ENCODE measurements around the gene SH3RF3. TPM values are rescaled to one million over a fixed set of nuclear protein-coding genes. Genes with fewer than 3 reads are reported as not detected.

SH3RF3 gene
- total RNA-seq, 1 donor from 2014 or later: 10.8 TPM

- TF ChIP-seq POLR2AphosphoS5 (IDR thresholded peaks at IDR 0.05; ENCODE audit: insufficient read depth in 1 of 2, low read depth in 1 of 2): no peak
- no peak for TF ChIP-seq CTCF (IDR thresholded peaks at IDR 0.05)
- no peak for TF ChIP-seq POLR2A (IDR thresholded peaks at IDR 0.05)
- no peaks in the 10 kb centered on the region for H3K9me3 ChIP-seq
Measured at GRCh38 chr2:109208071-109208950, 79.3 kb downstream of the SH3RF3 start.

GRCh38 chr2:109208951-109209335 lies 79.9 kb downstream of the SH3RF3 start:
- Histone ChIP-seq H3K9me3 (no peaks in the 10 kb centered on the region), H3K4me1 (peaks cover 40% of the 10 kb centered on the region), H3K27ac (peak overlapping the region; percentile 0), H3K4me3 (no peak overlapping the region), H3K36me3 (no peaks in the 10 kb centered on the region), H3K27me3 (no peaks in the 10 kb centered on the region)
- intact Hi-C loops (cut with DNase I): no loop called here
- no peak for DNase-seq (ENCODE audit: extremely low spot score in 2 of 2)
- no peak for TF ChIP-seq POLR2A (IDR thresholded peaks at IDR 0.05)
- TF ChIP-seq POLR2AphosphoS5 (IDR thresholded peaks at IDR 0.05; ENCODE audit: insufficient read depth in 1 of 2, low read depth in 1 of 2): no peak
- TF ChIP-seq CTCF (IDR thresholded peaks at IDR 0.05): no peak

More at GRCh38 chr2:109208071-109208950, 79.3 kb downstream of the SH3RF3 start:
- DNase-seq (ENCODE audit: extremely low spot score in 2 of 2): no peak
- H3K4me1 ChIP-seq: peaks cover 33% of the 10 kb centered on the region
- no peak overlapping the region for H3K27ac ChIP-seq
- H3K27me3 ChIP-seq: no peaks in the 10 kb centered on the region
- H3K36me3 ChIP-seq: no peaks in the 10 kb centered on the region
- H3K4me3 ChIP-seq: no peak overlapping the region
- intact Hi-C loops (cut with DNase I): no loop called here

- TF ChIP-seq POLR2A (IDR thresholded peaks at IDR 0.05): no peak
- TF ChIP-seq CTCF (IDR thresholded peaks at IDR 0.05): no peak
- no peak for TF ChIP-seq POLR2AphosphoS5 (IDR thresholded peaks at IDR 0.05; ENCODE audit: insufficient read depth in 1 of 2, low read depth in 1 of 2)
- Histone ChIP-seq H3K4me3 (no peak overlapping the region), H3K27me3 (no peaks in the 10 kb centered on the region), H3K4me1 (peaks cover 44% of the 10 kb centered on the region), H3K27ac (peak overlapping the region; percentile 0), H3K36me3 (no peaks in the 10 kb centered on the region), H3K9me3 (no peaks in the 10 kb centered on the region)
- intact Hi-C loops (cut with DNase I): no loop called here
- no peak for DNase-seq (ENCODE audit: extremely low spot score in 2 of 2)
Measured at GRCh38 chr2:109209412-109209811, 80.4 kb downstream of the SH3RF3 start.

- Histone ChIP-seq H3K4me1 (peaks cover 48% of the 10 kb centered on the region), H3K27ac (peak overlapping the region; percentile 0), H3K27me3 (no peaks in the 10 kb centered on the region), H3K36me3 (no peaks in the 10 kb centered on the region), H3K4me3 (no peak overlapping the region), H3K9me3 (no peaks in the 10 kb centered on the region)
- intact Hi-C loops (cut with DNase I): no loop called here
- no peak for DNase-seq (ENCODE audit: extremely low spot score in 2 of 2)
- no peak for TF ChIP-seq POLR2AphosphoS5 (IDR thresholded peaks at IDR 0.05; ENCODE audit: insufficient read depth in 1 of 2, low read depth in 1 of 2)
- TF ChIP-seq POLR2A (IDR thresholded peaks at IDR 0.05): no peak
- no peak for TF ChIP-seq CTCF (IDR thresholded peaks at IDR 0.05)
Measured at GRCh38 chr2:109209941-109210340, 80.9 kb downstream of the SH3RF3 start.

Data from vagina (tissue), 2 donors.